MM.1S (cell line): ENCODE results near the gene C20orf202.

Source experiments
- EZH2phosphoT487 ChIP-seq: fragments of 300-600 bp; sonication (generic); IDR thresholded peaks from 2 replicates; pipeline ENCODE4 v1.6.1; 2018; ENCODE audit warnings: antibody characterized with exemption, low read length
- TF ChIP-seq, protein P1 (sequence below): fragments of 300-600 bp; sonication (generic); IDR thresholded peaks from 2 replicates; pipeline ENCODE4 v1.5.1; 2016; ENCODE audit warnings: antibody characterized with exemption, low read length, mixed read lengths

- TF ChIP-seq, protein P1, sequence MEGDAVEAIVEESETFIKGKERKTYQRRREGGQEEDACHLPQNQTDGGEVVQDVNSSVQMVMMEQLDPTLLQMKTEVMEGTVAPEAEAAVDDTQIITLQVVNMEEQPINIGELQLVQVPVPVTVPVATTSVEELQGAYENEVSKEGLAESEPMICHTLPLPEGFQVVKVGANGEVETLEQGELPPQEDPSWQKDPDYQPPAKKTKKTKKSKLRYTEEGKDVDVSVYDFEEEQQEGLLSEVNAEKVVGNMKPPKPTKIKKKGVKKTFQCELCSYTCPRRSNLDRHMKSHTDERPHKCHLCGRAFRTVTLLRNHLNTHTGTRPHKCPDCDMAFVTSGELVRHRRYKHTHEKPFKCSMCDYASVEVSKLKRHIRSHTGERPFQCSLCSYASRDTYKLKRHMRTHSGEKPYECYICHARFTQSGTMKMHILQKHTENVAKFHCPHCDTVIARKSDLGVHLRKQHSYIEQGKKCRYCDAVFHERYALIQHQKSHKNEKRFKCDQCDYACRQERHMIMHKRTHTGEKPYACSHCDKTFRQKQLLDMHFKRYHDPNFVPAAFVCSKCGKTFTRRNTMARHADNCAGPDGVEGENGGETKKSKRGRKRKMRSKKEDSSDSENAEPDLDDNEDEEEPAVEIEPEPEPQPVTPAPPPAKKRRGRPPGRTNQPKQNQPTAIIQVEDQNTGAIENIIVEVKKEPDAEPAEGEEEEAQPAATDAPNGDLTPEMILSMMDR, result no peak
- no peak for TF ChIP-seq EZH2phosphoT487
Measured at GRCh38 chr20:1210501-1210900, 7.2 kb downstream of the C20orf202 start.
